Endothelial cell of umbilical vein (primary cell): Measurements from ENCODE around the gene MBD3. TPM values are rescaled to one million over a fixed set of nuclear protein-coding genes. Genes with fewer than 3 reads are reported as not detected.

Source experiments
- BruUV-seq: library from RNA; stranded (reverse); fragments of 400-500 nt; replicated peaks from 2 replicates; lab custom pipeline; 2021; lab: Mats Ljungman, UMichigan
- CTCF ChIA-PET: fragments of 300-600, 350-600 bp; sonication (Branson Sonifier 250); formaldehyde crosslinking; loops from one replicate; lab custom pipeline; 2021; ENCODE audit warnings: antibody characterized with exemption, inconsistent platforms; lab: Charles Lee
- POLR2A ChIA-PET: fragments of 300-600, 350-600 bp; sonication (Branson Sonifier 250); formaldehyde crosslinking; loops from one replicate; lab custom pipeline; 2021; ENCODE audit warnings: antibody characterized with exemption, inconsistent platforms; lab: Charles Lee
- DNase-seq: peaks from one replicate; pipeline ENCODE4 v3.0.0-alpha.2; 2011; ENCODE audit warnings: low read depth, low spot score
- FAIRE-seq: peaks from 2 replicates; lab custom pipeline; 2011; peaks lifted over from hg19 to GRCh38; lab: Jason Lieb, UNC
- H2AFZ ChIP-seq: 2 replicates; pipeline ENCODE4 v1.6.0; 2012; ENCODE audit warnings: low read depth, low read length, control low read depth, inconsistent platforms
- H3K27ac ChIP-seq: 2 replicates; pipeline ENCODE4 v1.5.1; 2011; ENCODE audit warnings: low read depth, mild to moderate bottlenecking, control low read depth, low read length, moderate library complexity; ENCODE audit not compliant: insufficient read depth
- H3K27me3 ChIP-seq, 2 experiments: 2 replicates each; pipeline versions ENCODE4 v1.6.0 to v1.6.1; 2011; ENCODE audit warnings: low read length in 2 of 2, mixed read lengths in 1 of 2; ENCODE audit not compliant: control insufficient read depth in 2 of 2, insufficient read depth in 2 of 2
- H3K36me3 ChIP-seq, 2 experiments: 2 replicates in 1 of 2; 3 replicates in 1 of 2; pipeline ENCODE4 v1.5.1; 2011; ENCODE audit warnings: low read length in 2 of 2, mild to moderate bottlenecking in 1 of 2, moderate library complexity in 1 of 2; ENCODE audit not compliant: control insufficient read depth in 2 of 2, insufficient read depth in 2 of 2; ENCODE audit errors: extremely low read depth in 1 of 2
- H3K4me1 ChIP-seq: 3 replicates; pipeline ENCODE4 v1.5.1; 2011; ENCODE audit warnings: mild to moderate bottlenecking, low read length; ENCODE audit not compliant: control insufficient read depth, insufficient read depth; ENCODE audit errors: extremely low read depth
- H3K4me2 ChIP-seq: 2 replicates; pipeline ENCODE4 v1.6.1; 2011; ENCODE audit warnings: low read length, control low read depth, mixed read lengths; ENCODE audit not compliant: insufficient read depth
- H3K4me3 ChIP-seq, 3 experiments: fragments of 200-600 bp in 1 of 3; sonication (generic), shearing (Covaris generic) in 1 of 3; replicated peaks in 1 of 3; 2 replicates each; pipeline ENCODE4 v1.5.1; 2011 to 2016; ENCODE audit warnings: control low read depth in 3 of 3, low read length in 3 of 3, mild to moderate bottlenecking in 2 of 3, inconsistent platforms in 1 of 3, low read depth in 1 of 3, moderate library complexity in 1 of 3; ENCODE audit not compliant: insufficient read depth in 1 of 3
- H3K79me2 ChIP-seq: 2 replicates; pipeline ENCODE4 v1.6.0; 2012; ENCODE audit warnings: low read length, inconsistent platforms; ENCODE audit not compliant: control insufficient read depth, insufficient read depth
- H3K9ac ChIP-seq: replicated peaks from 2 replicates; pipeline ENCODE3; 2011; ENCODE audit warnings: low read length, control low read depth; ENCODE audit not compliant: insufficient read depth; ENCODE audit errors: extremely low read depth
- H3K9me1 ChIP-seq: replicated peaks from 3 replicates; pipeline ENCODE4 v1.6.0; 2011; ENCODE audit warnings: mild to moderate bottlenecking, low read length; ENCODE audit not compliant: control insufficient read depth, insufficient read depth; ENCODE audit errors: extremely low read depth
- H3K9me3 ChIP-seq: replicated peaks from 2 replicates; pipeline ENCODE4 v1.5.1; 2012; ENCODE audit warnings: low read length, inconsistent platforms; ENCODE audit not compliant: control insufficient read depth, insufficient read depth
- H4K20me1 ChIP-seq: replicated peaks from 2 replicates; pipeline ENCODE3; 2011; ENCODE audit warnings: mild to moderate bottlenecking, low read length; ENCODE audit not compliant: control insufficient read depth, insufficient read depth; ENCODE audit errors: extremely low read depth
- CTCF ChIP-seq, 2 donors: IDR thresholded peaks; 1 replicate in 1 of 2; 2 replicates in 1 of 2; pipeline ENCODE4 v1.5.1; 2011; ENCODE audit warnings: low read length in 2 of 2, mild to moderate bottlenecking in 2 of 2, moderate library complexity in 2 of 2, control low read depth in 1 of 2, inconsistent platforms in 1 of 2, low read depth in 1 of 2; ENCODE audit not compliant: insufficient read depth in 1 of 2; ENCODE audit errors: extremely low read depth in 1 of 2
- EZH2 ChIP-seq: IDR thresholded peaks from 2 replicates; pipeline ENCODE4 v1.6.1; 2012; ENCODE audit warnings: borderline replicate concordance, low read depth, mild to moderate bottlenecking, moderate library complexity, low read length, inconsistent platforms; ENCODE audit not compliant: severe bottlenecking
- FOS ChIP-seq: IDR thresholded peaks from 2 replicates; pipeline ENCODE4 v1.6.1; 2011; ENCODE audit warnings: mild to moderate bottlenecking, low read length, moderate library complexity, borderline replicate concordance; ENCODE audit not compliant: insufficient read depth
- GATA2 ChIP-seq: IDR thresholded peaks from 2 replicates; pipeline ENCODE4 v1.7.0; 2011; ENCODE audit warnings: low read depth, mild to moderate bottlenecking, moderate library complexity, mixed read lengths, low read length; ENCODE audit not compliant: insufficient read length, insufficient read depth
- JUN ChIP-seq: IDR thresholded peaks from 2 replicates; pipeline ENCODE4 v1.6.1; 2011; ENCODE audit warnings: borderline replicate concordance, low read depth; ENCODE audit not compliant: insufficient read length, insufficient read depth
- MYC ChIP-seq: IDR thresholded peaks from one replicate; pipeline ENCODE4 v1.6.1; 2011; ENCODE audit warnings: mild to moderate bottlenecking, low read depth, low read length
- POLR2A ChIP-seq: IDR thresholded peaks from 2 replicates; pipeline ENCODE4 v1.6.1; 2012; ENCODE audit warnings: low read depth, mild to moderate bottlenecking, control low read depth, low read length
- POLR2AphosphoS5 ChIP-seq: IDR thresholded peaks from 2 replicates; pipeline ENCODE4 v1.6.1; 2012; ENCODE audit warnings: low read depth, mild to moderate bottlenecking, control low read depth, low read length, moderate library complexity; ENCODE audit not compliant: insufficient read depth
- dilution Hi-C: fragments of 300-500 bp; cut with MboI; formaldehyde crosslinking; loops from one replicate; pipeline ENCODE4 v1.15.0; 2019; ENCODE audit warnings: low sequenced_read_pairs; ENCODE audit not compliant: extremely low pct_ligation_motif_present
- intact Hi-C: fragments of 100-400 bp; cut with micrococcal nuclease; formaldehyde crosslinking; loops from one replicate; pipeline ENCODE4 v1.10.0; 2022
- polyA plus RNA-seq, 4 experiments: library from polyadenylated mRNA; depleted of rRNA in 3 of 4; stranded (reverse) in 3 of 4; unstranded in 1 of 4; fragments of >200 nt; gene quantifications; 2 replicates each; pipeline versions ENCODE4 v1.2.1 to v1.2.3, GENCODE V29; 2011 to 2012; ENCODE audit warnings: missing spikeins in 1 of 4
- total RNA-seq: library from RNA; stranded (reverse); gene quantifications from 2 replicates; pipeline ENCODE4 v1.2.3, GENCODE V29; 2021
- TF ChIP-seq, protein P1 (sequence below): IDR thresholded peaks from 2 replicates; pipeline ENCODE4 v1.6.1; 2011; ENCODE audit not compliant: insufficient read depth, insufficient read length

The MBD3 gene
- total and polyA plus RNA-seq, 2 donors (not counting 3 experiments of a cell fraction or from before 2014, with no cell fraction given), result 96.8 to 120 TPM

DNA sequence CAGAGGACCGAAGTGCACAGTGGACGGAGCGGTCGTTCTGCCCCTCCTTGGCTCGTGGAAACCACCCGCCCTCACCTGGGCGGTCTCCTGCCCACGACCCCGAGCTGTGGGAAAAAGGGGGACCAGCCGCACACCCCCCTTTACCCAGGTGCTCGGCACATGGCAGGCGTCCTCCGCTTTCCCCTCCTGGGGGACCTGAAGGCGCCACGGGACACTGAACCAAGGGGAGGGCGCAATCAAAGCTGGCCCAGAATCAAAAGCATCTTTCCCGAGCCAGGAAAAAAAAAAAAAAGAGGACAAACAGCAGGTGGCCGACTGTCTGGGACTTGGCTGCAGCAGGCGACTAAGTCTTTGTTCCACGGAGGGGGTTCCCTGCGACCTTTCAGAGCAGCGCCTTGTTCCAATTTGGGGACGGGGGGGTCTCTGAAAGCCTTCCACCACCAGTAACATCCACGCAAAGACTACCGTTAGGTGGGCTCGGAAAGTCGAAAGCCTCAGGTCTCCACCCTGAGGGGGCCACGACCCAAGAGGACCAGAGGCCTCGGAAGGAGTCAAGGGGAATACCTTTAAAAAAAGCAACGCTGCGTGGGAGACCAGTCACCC lies 1.1 kb downstream of the MBD3 start:
- H2AFZ ChIP-seq, result no peak overlapping the region
- FAIRE-seq, result no peak
- POLR2A ChIA-PET, result interaction anchor here (0.7 kb wide), 1 partner anchor 13 kb away, joined by 3 read pairs; no protein-coding TSS in a partner anchor
- H3K4me1 ChIP-seq, result peaks cover 15% of the 10 kb centered on the region
- CTCF ChIA-PET, result interaction anchor here (0.8 to 4.0 kb wide), 9 partner anchors 10 to 246 kb away, joined by 3 to 26 read pairs (median 4); no protein-coding TSS in a partner anchor
- no peak for TF ChIP-seq GATA2
- TF ChIP-seq POLR2AphosphoS5, result no peak
- TF ChIP-seq MYC, result no peak
- no peak for TF ChIP-seq EZH2
- no peak for TF ChIP-seq CTCF (IDR thresholded peaks at IDR 0.05; ENCODE audit: extremely low read depth in 1 of 2, insufficient read depth in 1 of 2, low read depth in 1 of 2, low read length in 2 of 2)
- no peak for TF ChIP-seq JUN
- no peak for TF ChIP-seq POLR2A
- TF ChIP-seq FOS, result no peak
- TF ChIP-seq, protein P1, sequence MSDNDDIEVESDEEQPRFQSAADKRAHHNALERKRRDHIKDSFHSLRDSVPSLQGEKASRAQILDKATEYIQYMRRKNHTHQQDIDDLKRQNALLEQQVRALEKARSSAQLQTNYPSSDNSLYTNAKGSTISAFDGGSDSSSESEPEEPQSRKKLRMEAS, result no peak
- no peaks in the 10 kb centered on the region for H3K9me1 ChIP-seq
- peaks cover 49% of the 10 kb centered on the region for H3K79me2 ChIP-seq
- peak overlapping the region; percentile 100 for H3K9ac ChIP-seq
- dilution Hi-C loops (no loop called here), intact Hi-C loops (loop anchor here (1.0 to 10.0 kb wide), 3 partner anchors 14 to 187 kb away; partner anchors contain the start of genes DAZAP1, GAMT and UQCR11)
- peak overlapping the region; percentile 89 to 99 (median 99) for H3K4me3 ChIP-seq
- no peaks in the 10 kb centered on the region for H3K27me3 ChIP-seq
- no peaks in the 10 kb centered on the region for H4K20me1 ChIP-seq
- H3K9me3 ChIP-seq, result no peaks in the 10 kb centered on the region
- peak overlapping the region; percentile 88 for H3K27ac ChIP-seq
- TSS peak; percentile 26 for BruUV-seq
- DNase-seq, result peak; percentile 43
- peak overlapping the region; percentile 95 for H3K4me2 ChIP-seq
- H3K36me3 ChIP-seq, result peaks cover 0 to 4% of the 10 kb centered on the region in 2 experiments
